Dendritic cell treated with granulocyte-macrophage colony-stimulating factor and Interleukin-4, amounts not matched to agents 40 ng/mL and 50 ng/mL, for 4 days (primary cell): ENCODE measurements around the gene ATOH7.
"Not testable (repeated sequence)": the region's sequence is repeated elsewhere in the genome, so short reads cannot be mapped to it uniquely, and the experiment has no call there.

ENCODE experiments used
- H3K27ac Mint-ChIP-seq: one replicate; pipeline ENCODE4 v1.8.0; 2022; ENCODE audit warnings: mild to moderate bottlenecking, mixed read lengths
- H3K27me3 Mint-ChIP-seq: one replicate; pipeline ENCODE4 v1.8.0; 2022; ENCODE audit warnings: mild to moderate bottlenecking, mixed read lengths
- H3K36me3 Mint-ChIP-seq: one replicate; pipeline ENCODE4 v1.8.0; 2022; ENCODE audit warnings: low read depth, mixed read lengths
- H3K4me1 Mint-ChIP-seq: one replicate; pipeline ENCODE4 v1.8.0; 2022; ENCODE audit warnings: low read depth, mixed read lengths
- H3K4me3 Mint-ChIP-seq: one replicate; pipeline ENCODE4 v1.8.0; 2022; ENCODE audit warnings: mild to moderate bottlenecking, moderate library complexity, mixed read lengths
- H3K9me3 Mint-ChIP-seq: one replicate; pipeline ENCODE4 v1.8.0; 2022; ENCODE audit warnings: mixed read lengths
- intact Hi-C: fragments of 100-400 bp; cut with micrococcal nuclease; formaldehyde crosslinking; loops from one replicate; pipeline ENCODE4 v1.15.0; 2022

Gene ATOH7

DNA sequence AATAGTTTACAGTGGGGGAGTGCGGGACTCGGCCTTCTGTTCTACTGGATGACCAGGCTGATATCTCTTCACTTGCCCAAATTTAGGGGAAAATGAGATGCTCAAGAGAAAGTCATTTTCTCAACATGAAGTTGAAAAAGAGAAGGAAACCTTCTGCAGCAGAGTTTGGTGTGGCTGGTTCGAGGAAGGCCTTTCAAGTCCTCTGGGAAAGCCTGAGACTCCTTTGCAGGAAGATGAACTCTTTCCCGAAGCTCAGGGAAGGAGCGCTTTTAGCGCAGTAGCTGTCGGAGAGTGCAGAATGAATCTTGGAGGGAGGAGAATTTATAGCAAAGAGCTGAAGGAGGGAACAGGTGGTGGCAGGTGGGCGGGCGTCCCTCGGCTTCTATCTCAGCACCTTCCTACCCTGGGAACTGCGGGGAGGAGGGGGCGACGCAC, at the start of gene ATOH7:
Gene ATOH7, minus strand, starts transcription at position 297 of the 435 bp plus-strand sequence. CDS start 436 bp downstream, outside the sequence.
- Mint-ChIP-seq H3K27me3 (peaks cover 44% of the 10 kb centered on the region), H3K4me3 (peak within 1 kb of the TSS; percentile 77), H3K9me3 (no peaks in the 10 kb centered on the region), H3K27ac (no peak within 1 kb of the TSS), H3K4me1 (peaks cover 13% of the 10 kb centered on the region), H3K36me3 (no peaks in the 10 kb centered on the region)
- intact Hi-C loops, result no loop called here

DNA sequence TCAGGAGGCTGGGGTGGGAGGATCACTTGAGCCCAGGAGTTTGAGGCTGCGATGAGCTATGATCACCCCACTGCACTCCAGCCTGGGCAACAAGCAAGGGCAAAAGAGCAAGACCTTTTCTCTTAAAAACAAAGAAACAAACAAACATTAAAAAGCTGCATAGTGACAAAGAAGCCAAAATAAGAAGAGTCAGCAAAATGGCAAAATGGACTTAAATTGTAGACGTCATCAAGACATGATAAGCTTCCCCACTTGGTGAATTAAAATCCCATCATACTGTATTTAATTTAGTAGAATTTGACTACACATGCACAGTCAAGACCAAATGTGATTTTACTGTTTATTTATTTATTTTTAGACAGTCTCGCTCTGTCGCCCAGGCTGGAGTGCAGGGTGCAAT, 48.8 kb upstream of the ATOH7 start:
- peaks cover 31% of the 10 kb centered on the region for H3K9me3 Mint-ChIP-seq
- intact Hi-C loops, result no loop called here
- no peak overlapping the region for H3K4me3 Mint-ChIP-seq
- no peaks in the 10 kb centered on the region for H3K27me3 Mint-ChIP-seq
- H3K27ac Mint-ChIP-seq, result no peak overlapping the region
- H3K36me3 Mint-ChIP-seq, result no peaks in the 10 kb centered on the region
- H3K4me1 Mint-ChIP-seq, result no peaks in the 10 kb centered on the region

DNA sequence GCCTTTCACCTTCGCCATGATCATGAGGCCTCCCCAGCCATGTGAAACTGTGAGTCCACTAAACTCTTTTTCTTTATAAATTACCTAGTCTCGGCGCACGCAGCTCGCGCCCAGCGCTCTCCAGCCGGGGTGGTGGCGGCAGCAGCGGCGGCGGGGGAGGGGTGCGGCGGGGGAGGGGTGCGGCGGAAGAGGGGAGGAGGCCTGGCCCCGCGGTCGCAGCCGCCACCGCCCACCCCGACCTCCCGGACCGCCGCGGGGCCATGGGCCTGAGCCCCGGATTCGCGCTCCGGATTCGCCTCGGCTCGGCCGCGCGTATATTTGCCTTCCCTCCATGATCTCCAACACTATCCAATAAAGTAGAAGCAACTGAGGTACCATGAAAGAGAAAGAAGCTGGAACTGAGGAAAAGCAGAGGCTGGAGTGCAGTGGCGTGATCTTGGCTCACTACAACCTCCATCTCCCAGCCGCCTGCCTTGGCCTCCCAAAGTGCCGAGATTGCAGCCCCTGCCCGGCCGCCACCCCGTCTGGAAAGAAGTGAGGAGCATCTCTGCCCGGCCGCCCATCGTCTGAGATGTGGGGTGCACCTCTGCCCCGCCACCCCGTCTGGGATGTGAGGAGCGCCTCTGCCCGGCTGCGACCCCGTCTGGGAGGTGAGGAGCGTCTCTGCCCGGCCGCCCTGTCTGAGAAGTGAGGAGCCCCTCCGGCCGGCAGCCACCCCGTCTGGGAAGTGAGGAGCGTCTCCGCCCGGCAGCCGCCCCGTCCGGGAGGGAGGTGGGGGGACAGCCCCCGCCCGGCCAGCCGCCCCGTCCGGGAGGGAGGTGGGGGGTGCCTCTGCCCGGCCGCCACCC, 47.2 kb upstream of the ATOH7 start:
- H3K36me3 Mint-ChIP-seq, H3K27me3 Mint-ChIP-seq, H3K27ac Mint-ChIP-seq, H3K4me3 Mint-ChIP-seq, intact Hi-C loops, H3K4me1 Mint-ChIP-seq: not testable (repeated sequence)
- H3K9me3 Mint-ChIP-seq, result peaks cover 31% of the 10 kb centered on the region

DNA sequence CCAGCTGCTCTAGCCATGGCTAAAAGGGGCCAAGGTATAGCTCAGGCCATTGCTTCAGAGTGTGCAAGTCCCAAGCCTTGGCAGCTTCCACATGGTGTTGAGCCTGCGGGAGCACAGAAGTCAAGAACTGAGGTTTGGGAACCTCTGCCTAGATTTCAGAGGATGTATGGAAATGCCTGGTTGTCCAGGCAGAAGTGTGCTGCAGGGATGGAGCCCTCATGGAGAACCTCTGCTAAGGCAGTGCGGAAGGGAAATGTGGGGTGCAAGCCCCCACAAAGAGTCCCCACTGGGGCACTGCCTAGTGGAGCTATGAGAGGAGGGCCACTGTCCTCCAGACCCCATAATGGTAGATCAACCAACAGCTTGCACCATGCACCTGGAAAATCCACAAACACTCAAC, 45.9 kb upstream of the ATOH7 start:
- H3K4me1 Mint-ChIP-seq, H3K27me3 Mint-ChIP-seq, H3K27ac Mint-ChIP-seq, H3K36me3 Mint-ChIP-seq, intact Hi-C loops, H3K4me3 Mint-ChIP-seq: not testable (repeated sequence)
- peaks cover 31% of the 10 kb centered on the region for H3K9me3 Mint-ChIP-seq

DNA sequence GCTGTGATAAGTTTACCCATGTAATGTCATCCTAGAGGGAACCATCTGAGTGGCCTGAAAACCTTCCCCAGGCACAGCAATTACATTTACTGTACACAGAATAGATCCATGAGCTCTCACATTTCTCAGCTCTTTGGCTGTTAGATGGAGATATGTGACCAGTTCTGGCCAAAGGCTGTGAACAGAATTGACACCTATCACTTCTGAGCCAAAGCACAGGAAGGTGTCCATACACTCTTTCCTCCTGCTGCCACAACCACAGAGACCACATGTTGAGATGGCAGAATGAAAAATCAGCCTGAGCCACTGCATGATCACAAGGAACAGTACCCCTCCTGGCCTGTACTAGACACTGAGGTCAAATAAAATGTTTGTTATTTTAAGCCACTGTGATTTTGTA, 44.3 kb upstream of the ATOH7 start:
- Mint-ChIP-seq H3K4me1 (no peaks in the 10 kb centered on the region), H3K27me3 (no peaks in the 10 kb centered on the region), H3K27ac (no peak overlapping the region), H3K36me3 (no peaks in the 10 kb centered on the region), H3K4me3 (no peak overlapping the region), H3K9me3 (peaks cover 31% of the 10 kb centered on the region)
- intact Hi-C loops, result no loop called here

DNA sequence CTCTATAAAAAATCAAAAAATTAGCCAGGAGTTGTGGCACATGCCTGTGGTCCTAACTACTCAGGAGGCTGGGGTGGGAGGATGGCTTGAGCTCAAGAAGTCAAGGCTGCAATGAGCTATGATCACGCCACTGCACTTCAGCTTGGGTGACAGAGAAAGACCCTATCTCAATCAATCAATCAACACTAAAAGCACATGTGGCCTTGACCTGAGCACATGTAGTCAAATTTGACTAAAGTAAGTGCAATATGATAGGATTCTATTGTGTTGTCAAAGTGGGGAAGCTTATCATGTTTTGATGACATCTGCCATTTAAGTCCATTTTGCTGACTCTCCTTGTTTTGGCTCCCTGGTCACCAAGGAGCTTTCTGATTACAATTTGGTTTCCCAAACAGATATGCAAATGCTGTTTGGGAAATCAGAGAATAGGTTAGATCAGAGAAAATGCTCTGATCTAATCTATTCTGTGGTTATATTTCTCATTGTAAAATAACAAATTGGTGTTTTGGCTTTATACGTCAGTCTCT, 43.8 kb upstream of the ATOH7 start:
- no peaks in the 10 kb centered on the region for H3K4me1 Mint-ChIP-seq
- H3K4me3 Mint-ChIP-seq, result no peak overlapping the region
- intact Hi-C loops, result no loop called here
- peaks cover 31% of the 10 kb centered on the region for H3K9me3 Mint-ChIP-seq
- no peaks in the 10 kb centered on the region for H3K27me3 Mint-ChIP-seq
- no peak overlapping the region for H3K27ac Mint-ChIP-seq
- H3K36me3 Mint-ChIP-seq, result no peaks in the 10 kb centered on the region

DNA sequence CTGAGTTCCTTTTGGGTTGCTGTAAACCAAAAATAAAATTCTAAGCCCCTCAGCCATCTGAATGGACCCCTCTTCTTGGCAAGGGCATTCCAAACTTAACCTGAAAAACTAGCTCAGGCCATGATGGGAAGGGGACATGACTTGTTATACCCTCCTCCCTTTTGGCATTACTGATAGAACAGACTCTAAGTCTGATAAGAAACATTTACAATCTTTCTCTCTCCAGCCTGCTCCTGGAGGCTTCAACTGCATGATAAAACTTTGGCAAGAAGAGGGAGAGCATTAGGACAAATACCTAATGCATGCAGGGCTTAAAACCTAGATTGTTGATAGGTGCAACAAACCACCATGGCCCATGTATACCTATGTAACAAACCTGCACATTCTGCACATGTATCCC, 40.9 kb upstream of the ATOH7 start:
- intact Hi-C loops, result no loop called here
- H3K4me1 Mint-ChIP-seq, result no peaks in the 10 kb centered on the region
- peaks cover 16% of the 10 kb centered on the region for H3K9me3 Mint-ChIP-seq
- H3K36me3 Mint-ChIP-seq, result no peaks in the 10 kb centered on the region
- H3K4me3 Mint-ChIP-seq, result no peak overlapping the region
- no peak overlapping the region for H3K27ac Mint-ChIP-seq
- no peaks in the 10 kb centered on the region for H3K27me3 Mint-ChIP-seq

DNA sequence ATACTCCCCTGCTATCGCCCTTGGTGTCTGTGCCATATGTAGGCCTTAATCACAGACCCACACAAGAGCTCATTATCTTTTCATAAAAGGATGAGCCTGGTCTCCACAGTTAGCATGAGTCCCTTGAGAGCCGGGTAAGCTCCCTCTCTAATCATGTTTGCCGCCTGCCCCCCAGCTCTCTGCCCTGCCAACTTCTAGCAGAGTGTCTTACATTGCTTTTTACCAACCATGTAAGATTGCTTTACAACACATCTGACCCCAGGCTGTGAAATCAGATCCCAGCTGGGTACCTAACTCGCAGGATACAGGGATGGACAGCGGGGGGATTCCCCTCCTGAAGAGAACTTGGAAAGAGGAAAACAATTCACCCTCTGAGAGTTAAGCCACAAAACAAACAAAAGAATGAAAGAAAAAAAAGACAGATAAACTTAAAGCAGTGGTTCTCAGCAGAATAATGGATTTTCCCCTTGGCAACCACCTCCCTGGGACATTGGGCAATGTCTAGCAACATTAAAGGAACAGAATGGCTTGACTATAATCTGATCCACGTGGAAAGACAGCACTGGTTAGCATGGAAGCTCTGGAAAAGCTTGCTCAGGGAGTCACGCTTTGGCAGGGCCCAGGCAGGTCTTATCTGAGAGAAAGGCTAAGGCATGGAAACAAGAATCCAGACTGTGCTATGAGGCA, 39.4 kb upstream of the ATOH7 start:
- no peak overlapping the region for H3K27ac Mint-ChIP-seq
- H3K9me3 Mint-ChIP-seq, result peaks cover under 1% of the 10 kb centered on the region
- H3K27me3 Mint-ChIP-seq, result no peaks in the 10 kb centered on the region
- intact Hi-C loops, result no loop called here
- no peak overlapping the region for H3K4me3 Mint-ChIP-seq
- H3K4me1 Mint-ChIP-seq, result no peaks in the 10 kb centered on the region
- no peaks in the 10 kb centered on the region for H3K36me3 Mint-ChIP-seq

DNA sequence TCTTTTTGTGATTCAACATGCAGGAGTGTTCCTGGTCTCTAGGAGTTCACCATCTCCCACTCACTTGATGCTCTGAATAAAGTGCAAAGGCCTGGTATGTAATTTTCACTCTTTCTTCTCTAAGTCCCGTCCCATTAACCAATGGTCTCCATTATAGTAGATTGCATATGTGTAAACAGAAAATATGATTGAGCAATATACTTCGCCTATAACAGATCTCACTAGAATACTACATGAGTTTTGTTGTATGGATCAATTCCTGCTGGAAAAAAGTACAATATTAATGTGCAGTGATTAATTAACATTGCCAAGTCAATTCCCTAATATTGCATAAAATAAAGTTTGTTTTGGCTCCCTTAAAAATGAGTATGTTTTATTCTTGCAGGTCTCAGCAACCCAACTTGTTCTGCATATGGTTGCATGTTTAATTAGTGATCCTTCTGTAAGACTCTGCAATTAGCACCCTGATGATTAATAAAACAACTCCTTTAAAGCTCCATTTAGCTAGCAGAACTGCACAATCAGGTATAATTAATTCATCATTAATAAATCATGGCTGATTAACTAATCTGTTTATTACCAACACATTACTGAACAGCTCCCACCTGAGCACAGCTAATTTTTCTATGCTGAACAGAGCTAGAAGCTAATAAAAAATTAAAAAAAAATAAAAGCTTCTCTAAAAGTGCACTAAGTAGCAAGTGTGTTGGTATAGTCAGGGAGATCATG, 37.8 kb upstream of the ATOH7 start:
- no peak overlapping the region for H3K4me3 Mint-ChIP-seq
- H3K27me3 Mint-ChIP-seq, result no peaks in the 10 kb centered on the region
- peaks cover 6% of the 10 kb centered on the region for H3K9me3 Mint-ChIP-seq
- no peaks in the 10 kb centered on the region for H3K36me3 Mint-ChIP-seq
- intact Hi-C loops, result no loop called here
- no peak overlapping the region for H3K27ac Mint-ChIP-seq
- H3K4me1 Mint-ChIP-seq, result no peaks in the 10 kb centered on the region

DNA sequence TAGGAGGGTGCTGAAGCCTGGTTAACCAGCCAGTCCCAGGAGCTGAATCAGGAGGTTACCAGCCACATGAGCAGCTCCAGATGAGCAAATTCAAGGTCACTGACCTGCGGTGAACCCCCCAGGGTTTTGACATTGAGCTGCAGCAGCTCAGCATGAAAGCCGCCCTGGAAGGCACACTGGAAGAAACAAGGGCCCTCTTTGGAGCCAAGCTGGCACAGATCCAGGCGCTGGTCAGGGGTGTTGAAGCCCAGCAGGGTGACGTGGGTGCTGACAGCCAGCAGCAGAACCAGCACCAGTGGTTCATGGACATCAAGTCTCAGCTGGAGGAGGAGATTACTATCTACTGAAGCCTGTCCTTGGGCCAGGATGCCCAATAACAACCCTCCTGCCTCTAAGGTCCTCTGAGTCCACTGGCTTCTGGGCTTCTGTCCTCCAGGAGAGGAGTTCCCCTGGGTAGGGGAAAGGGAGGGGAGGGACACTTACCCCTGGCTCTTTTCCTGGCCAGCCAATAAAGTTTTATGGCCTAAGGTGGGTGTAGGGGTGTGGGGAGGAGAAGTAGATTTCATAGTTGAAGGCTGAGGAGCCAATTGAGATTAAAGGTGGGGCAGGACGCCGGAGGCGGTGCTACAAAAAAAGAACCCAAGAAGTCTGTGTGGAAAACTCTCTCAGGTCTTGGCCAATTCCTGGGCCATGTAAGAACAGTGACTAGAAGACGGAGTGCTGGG, 29.4 kb upstream of the ATOH7 start:
- Mint-ChIP-seq H3K4me3 (no peak overlapping the region), H3K36me3 (no peaks in the 10 kb centered on the region), H3K9me3 (peaks cover 22% of the 10 kb centered on the region), H3K4me1 (peaks cover 4% of the 10 kb centered on the region), H3K27me3 (peaks cover 5% of the 10 kb centered on the region), H3K27ac (no peak overlapping the region)
- intact Hi-C loops, result no loop called here

DNA sequence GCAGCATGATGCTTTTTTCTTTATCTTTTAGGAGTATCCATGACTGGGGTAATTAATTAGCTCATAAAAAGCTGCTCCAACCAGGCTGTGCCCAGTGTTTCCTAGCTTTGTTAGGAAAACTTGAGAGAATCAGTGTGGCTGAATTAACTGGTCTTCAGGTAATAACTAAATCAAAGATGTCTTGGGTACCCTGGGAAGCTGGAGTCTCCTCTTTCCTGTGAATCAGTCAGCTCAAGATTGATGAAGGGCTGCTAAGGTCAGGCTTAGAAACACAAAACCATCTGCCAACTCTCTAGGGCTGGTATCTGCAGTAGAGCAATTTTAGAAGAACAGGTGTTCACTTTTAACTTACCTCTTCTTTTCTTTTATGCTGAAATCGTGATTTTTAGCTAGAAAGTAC, 21.4 kb upstream of the ATOH7 start:
- intact Hi-C loops, result no loop called here
- Mint-ChIP-seq H3K9me3 (no peaks in the 10 kb centered on the region), H3K36me3 (no peaks in the 10 kb centered on the region), H3K4me3 (no peak overlapping the region), H3K27me3 (peaks cover 5% of the 10 kb centered on the region), H3K4me1 (peaks cover 19% of the 10 kb centered on the region), H3K27ac (no peak overlapping the region)

DNA sequence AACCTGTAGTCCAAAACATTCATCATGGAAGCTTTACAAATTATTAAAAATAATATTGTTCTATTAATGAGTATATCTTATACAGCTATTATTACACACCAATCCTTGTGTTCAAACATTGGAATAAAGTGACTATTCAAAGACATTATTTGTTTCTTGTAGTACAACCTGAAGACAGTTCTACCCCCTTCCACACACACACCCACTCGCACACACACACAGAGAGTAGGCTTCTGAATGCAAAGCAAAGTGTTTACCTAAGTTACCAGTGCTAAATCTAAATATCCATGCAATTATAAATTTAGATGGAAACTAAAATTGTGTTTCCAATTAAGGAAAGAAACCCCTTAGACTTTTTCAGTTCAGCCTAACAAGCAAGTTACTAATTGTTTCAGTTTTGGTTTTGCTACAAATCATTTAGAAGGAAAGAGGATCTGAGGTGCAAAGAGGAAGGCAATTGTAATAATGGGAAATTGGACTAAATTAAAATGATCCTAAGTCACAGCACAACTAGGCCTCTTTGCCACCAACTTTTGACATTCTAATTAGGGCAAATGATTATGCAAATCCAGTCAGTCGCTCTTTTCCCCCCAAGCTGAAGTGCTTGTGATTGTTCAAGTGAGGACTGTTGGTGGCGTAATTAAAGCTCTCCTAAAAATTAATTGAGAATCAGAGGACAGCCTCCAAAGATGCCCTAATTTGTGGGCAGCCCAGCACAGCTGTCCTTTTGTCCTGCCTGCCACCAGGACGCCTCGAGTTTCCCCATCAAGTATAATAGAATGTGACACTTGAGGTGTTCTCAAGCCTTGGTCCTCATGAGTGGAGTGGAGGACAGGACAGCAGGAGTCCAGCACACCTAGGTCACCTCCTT, 19.9 kb upstream of the ATOH7 start:
- intact Hi-C loops, result no loop called here
- H3K4me3 Mint-ChIP-seq, result no peak overlapping the region
- no peaks in the 10 kb centered on the region for H3K9me3 Mint-ChIP-seq
- H3K27ac Mint-ChIP-seq, result peak overlapping the region; percentile 17
- no peaks in the 10 kb centered on the region for H3K36me3 Mint-ChIP-seq
- peaks cover 19% of the 10 kb centered on the region for H3K4me1 Mint-ChIP-seq
- H3K27me3 Mint-ChIP-seq, result peaks cover 3% of the 10 kb centered on the region

DNA sequence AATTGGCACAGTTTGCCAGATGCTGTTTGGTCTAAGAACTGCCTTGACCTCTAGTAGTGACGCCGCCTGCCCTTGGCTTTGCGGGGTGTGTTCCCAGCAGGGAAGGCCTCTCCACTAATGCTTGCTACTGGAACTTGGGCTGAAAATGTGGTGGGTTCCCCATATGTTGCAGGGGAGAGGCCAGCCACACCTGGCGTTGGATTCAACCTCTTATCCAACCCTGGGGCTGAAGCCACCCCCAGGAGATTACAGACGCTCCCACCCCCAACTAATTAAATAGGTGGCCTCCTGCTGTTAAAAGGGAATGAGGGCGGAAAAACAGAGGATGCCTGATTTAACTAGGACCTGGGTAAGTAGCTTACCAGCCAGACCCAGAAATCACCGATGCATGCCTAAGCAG, 19.2 kb upstream of the ATOH7 start:
- Mint-ChIP-seq H3K27ac (peak overlapping the region; percentile 5), H3K4me3 (no peak overlapping the region), H3K36me3 (no peaks in the 10 kb centered on the region), H3K9me3 (no peaks in the 10 kb centered on the region), H3K4me1 (peaks cover 15% of the 10 kb centered on the region), H3K27me3 (no peaks in the 10 kb centered on the region)
- intact Hi-C loops, result no loop called here
